IMR-90 (cell line): ENCODE measurements around the gene CCDC150. TPM values are rescaled to one million over a fixed set of nuclear protein-coding genes. Genes with fewer than 3 reads are reported as not detected.

Experiments used
- ATAC-seq: fragments of 200-7000 bp; cut with Tn5 transposase; 2 replicates; pipeline ENCODE4 v1.9.1; 2020; ENCODE audit warnings: low read depth, mild to moderate bottlenecking, moderate library complexity
- BruUV-seq: library from RNA; stranded (reverse); fragments of 400-500 nt; replicated peaks from 2 replicates; lab custom pipeline; 2021; lab: Mats Ljungman, UMichigan
- CTCF ChIA-PET: fragments of 300-600 bp; formaldehyde crosslinking; extraction: SDS; loops from one replicate; lab custom pipeline; 2021; ENCODE audit warnings: antibody characterized with exemption; lab: Yijun Ruan, JAX
- POLR2A ChIA-PET: fragments of 300-600 bp; sonication (Branson Sonifier 250); formaldehyde crosslinking; loops from one replicate; lab custom pipeline; 2022; ENCODE audit warnings: antibody characterized with exemption; ENCODE audit not compliant: unreplicated experiment; lab: Charles Lee
- DNase-seq: peaks from one replicate; pipeline ENCODE4 v3.0.0; 2013
- H2AFZ ChIP-seq: replicated peaks from 2 replicates; pipeline ENCODE3; 2013; ENCODE audit warnings: low read length, mild to moderate bottlenecking; ENCODE audit not compliant: poor library complexity
- H2AK5ac ChIP-seq: 2 replicates; pipeline ENCODE4 v1.6.1; 2013; ENCODE audit warnings: low read depth, low read length, inconsistent platforms
- H2AK9ac ChIP-seq: replicated peaks from 2 replicates; pipeline ENCODE3; 2013; ENCODE audit warnings: mild to moderate bottlenecking, low read depth, low read length, moderate library complexity; ENCODE audit not compliant: poor library complexity
- H2BK120ac ChIP-seq: 2 replicates; pipeline ENCODE4 v1.6.1; 2013; ENCODE audit warnings: low read depth, low read length, inconsistent platforms
- H2BK15ac ChIP-seq: 3 replicates; pipeline ENCODE4 v1.6.1; 2013; ENCODE audit warnings: low read depth, low read length, inconsistent platforms
- H2BK20ac ChIP-seq: 2 replicates; pipeline ENCODE4 v1.6.1; 2013; ENCODE audit warnings: low read depth, mild to moderate bottlenecking, inconsistent platforms, low read length, moderate library complexity
- H2BK5ac ChIP-seq: 2 replicates; pipeline ENCODE4 v1.6.1; 2013; ENCODE audit warnings: mild to moderate bottlenecking, low read depth, low read length, inconsistent platforms; ENCODE audit not compliant: poor library complexity, severe bottlenecking
- H3K14ac ChIP-seq: replicated peaks from 2 replicates; pipeline ENCODE4 v1.6.1; 2013; ENCODE audit warnings: low read depth, low read length, inconsistent platforms
- H3K18ac ChIP-seq: 2 replicates; pipeline ENCODE4 v1.6.1; 2013; ENCODE audit warnings: low read depth, low read length, control low read depth
- H3K23ac ChIP-seq: 2 replicates; pipeline ENCODE4 v1.6.1; 2013; ENCODE audit warnings: low read depth, low read length, inconsistent platforms
- H3K27ac ChIP-seq: 2 replicates; pipeline ENCODE4 v1.5.1; 2013; ENCODE audit warnings: mild to moderate bottlenecking, control low read depth, low read length; ENCODE audit not compliant: insufficient read depth
- H3K27me3 ChIP-seq: 2 replicates; pipeline ENCODE4 v1.6.1; 2013; ENCODE audit warnings: low read length; ENCODE audit not compliant: control insufficient read depth, insufficient read depth
- H3K36me3 ChIP-seq: 2 replicates; pipeline ENCODE4 v1.6.1; 2013; ENCODE audit warnings: low read length, mixed read lengths; ENCODE audit not compliant: control insufficient read depth, insufficient read depth
- H3K4ac ChIP-seq: 2 replicates; pipeline ENCODE4 v1.6.1; 2013; ENCODE audit warnings: low read depth, low read length, inconsistent platforms
- H3K4me1 ChIP-seq: 2 replicates; pipeline ENCODE4 v1.6.1; 2013; ENCODE audit warnings: low read length, mixed read lengths; ENCODE audit not compliant: control insufficient read depth, insufficient read depth
- H3K4me2 ChIP-seq: 2 replicates; pipeline ENCODE4 v1.6.1; 2013; ENCODE audit warnings: low read depth, mild to moderate bottlenecking, control low read depth, low read length, moderate library complexity
- H3K4me3 ChIP-seq: 2 replicates; pipeline ENCODE4 v1.5.1; 2013; ENCODE audit warnings: low read depth, mild to moderate bottlenecking, control low read depth, low read length, moderate library complexity; ENCODE audit not compliant: insufficient read depth
- H3K56ac ChIP-seq: 2 replicates; pipeline ENCODE4 v1.6.1; 2013; ENCODE audit warnings: low read length, inconsistent platforms; ENCODE audit not compliant: insufficient read depth; ENCODE audit errors: extremely low read depth
- H3K79me1 ChIP-seq, 2 experiments: 2 replicates each; pipeline ENCODE4 v1.6.1; 2013; ENCODE audit warnings: low read length in 2 of 2, inconsistent platforms in 1 of 2, low read depth in 1 of 2
- H3K9ac ChIP-seq: 2 replicates; pipeline ENCODE4 v1.6.1; 2013; ENCODE audit warnings: low read depth, low read length, control low read depth
- H3K9me1 ChIP-seq: 2 replicates; pipeline ENCODE4 v1.6.1; 2013; ENCODE audit warnings: low read length, inconsistent platforms; ENCODE audit not compliant: insufficient read depth
- H3K9me3 ChIP-seq: 2 replicates; pipeline ENCODE4 v1.6.1; 2013; ENCODE audit warnings: low read length; ENCODE audit not compliant: control insufficient read depth, insufficient read depth
- H4K20me1 ChIP-seq: 2 replicates; pipeline ENCODE4 v1.6.1; 2013; ENCODE audit warnings: low read length, inconsistent platforms; ENCODE audit not compliant: insufficient read depth
- H4K5ac ChIP-seq: 2 replicates; pipeline ENCODE4 v1.6.1; 2013; ENCODE audit warnings: mild to moderate bottlenecking, low read depth, low read length, control low read depth
- H4K8ac ChIP-seq, 2 experiments: 2 replicates each; pipeline ENCODE4 v1.6.1; 2013; ENCODE audit warnings: low read depth in 2 of 2, low read length in 2 of 2, control low read depth in 1 of 2, inconsistent platforms in 1 of 2
- H4K91ac ChIP-seq: 2 replicates; pipeline ENCODE4 v1.6.1; 2013; ENCODE audit warnings: low read depth, low read length, inconsistent platforms; ENCODE audit not compliant: insufficient read depth
- BHLHE40 ChIP-seq: fragments of 150-350 bp; IDR thresholded peaks from 2 replicates; pipeline ENCODE4 v1.6.1; 2016; ENCODE audit warnings: mild to moderate bottlenecking, low read depth, low read length
- CEBPB ChIP-seq: IDR thresholded peaks from 2 replicates; pipeline ENCODE4 v1.6.1; 2012; ENCODE audit warnings: low read depth, low read length, improper control_type of control experiment
- CHD1 ChIP-seq: IDR thresholded peaks from 2 replicates; pipeline ENCODE4 v1.6.1; 2012; ENCODE audit warnings: low read depth, low read length, improper control_type of control experiment
- CTCF ChIP-seq: conservative IDR thresholded peaks from 2 replicates; pipeline ENCODE4 v1.5.1; 2012; ENCODE audit warnings: mild to moderate bottlenecking, low read depth, low read length, improper control_type of control experiment
- FOS ChIP-seq: fragments of 150-350 bp; IDR thresholded peaks from 2 replicates; pipeline ENCODE4 v1.6.1; 2016; ENCODE audit warnings: low read depth, low read length
- MAFK ChIP-seq: IDR thresholded peaks from 2 replicates; pipeline ENCODE4 v1.6.1; 2012; ENCODE audit warnings: low read depth, low read length, improper control_type of control experiment
- MAZ ChIP-seq: IDR thresholded peaks from 2 replicates; pipeline ENCODE4 v1.6.1; 2012; ENCODE audit warnings: low read depth, mild to moderate bottlenecking, low read length, improper control_type of control experiment, moderate library complexity, borderline replicate concordance
- MXI1 ChIP-seq: IDR thresholded peaks from 2 replicates; pipeline ENCODE4 v1.6.1; 2012; ENCODE audit warnings: low read depth, mild to moderate bottlenecking, low read length, moderate library complexity, borderline replicate concordance
- NFE2L2 ChIP-seq: fragments of 150-350 bp; IDR thresholded peaks from 2 replicates; pipeline ENCODE4 v1.6.1; 2016; ENCODE audit warnings: low read depth, mild to moderate bottlenecking, low read length
- POLR2A ChIP-seq: IDR thresholded peaks from 2 replicates; pipeline ENCODE4 v1.6.1; 2012; ENCODE audit warnings: mild to moderate bottlenecking, low read depth, low read length
- RAD21 ChIP-seq: IDR thresholded peaks from 2 replicates; pipeline ENCODE4 v1.6.1; 2012; ENCODE audit warnings: low read length, improper control_type of control experiment
- RCOR1 ChIP-seq: IDR thresholded peaks from 2 replicates; pipeline ENCODE4 v1.6.1; 2012; ENCODE audit warnings: mild to moderate bottlenecking, low read length, improper control_type of control experiment; ENCODE audit not compliant: insufficient replicate concordance
- RFX5 ChIP-seq: IDR thresholded peaks from 2 replicates; pipeline ENCODE4 v1.8.0; 2012; ENCODE audit warnings: low read depth, mild to moderate bottlenecking, low read length, moderate library complexity
- SMC3 ChIP-seq: fragments of 150-350 bp; IDR thresholded peaks from 2 replicates; pipeline ENCODE4 v1.6.1; 2016; ENCODE audit warnings: low read depth, mild to moderate bottlenecking, antibody characterized with exemption, low read length, moderate library complexity
- USF2 ChIP-seq: fragments of 150-350 bp; IDR thresholded peaks from 2 replicates; pipeline ENCODE4 v1.6.1; 2017; ENCODE audit warnings: mild to moderate bottlenecking, antibody characterized with exemption, low read length, low read depth
- dilution Hi-C: fragments of 300-500 bp; cut with HindIII; formaldehyde crosslinking; loops from one replicate; pipeline ENCODE4 v1.14.3; 2018; ENCODE audit warnings: low sequenced_read_pairs; ENCODE audit not compliant: unreplicated experiment
- in situ Hi-C: fragments of 300-500 bp; cut with MboI; formaldehyde crosslinking; loops from 3 replicates; pipeline ENCODE4 v1.14.3; 2019; ENCODE audit warnings: low sequenced_read_pairs, inconsistent platforms, mixed read lengths
- intact Hi-C: fragments of 100-400 bp; cut with micrococcal nuclease; formaldehyde crosslinking; loops from 2 replicates; pipeline ENCODE4 v1.10.0; 2022
- polyA plus RNA-seq, 3 experiments: library from polyadenylated mRNA; depleted of rRNA; stranded (reverse); fragments of >200 nt; gene quantifications; 2 replicates each; pipeline ENCODE4 v1.2.3, GENCODE V29; 2012; ENCODE audit warnings: low replicate concordance in 1 of 3
- total RNA-seq: library from RNA; depleted of rRNA; stranded (reverse); fragments of >200 nt; gene quantifications from 2 replicates; pipeline ENCODE4 v1.2.3, GENCODE V29; 2012
- TF ChIP-seq, protein P1 (sequence below): fragments of 150-350 bp; IDR thresholded peaks from 2 replicates; pipeline ENCODE4 v1.6.1; 2016; ENCODE audit warnings: low read depth, mild to moderate bottlenecking, low read length, moderate library complexity, borderline replicate concordance

The CCDC150 gene
- total and polyA plus RNA-seq, 2 of the 4 experiments (the other 2 are of a cell fraction), result 3.8 to 4.3 TPM

GRCh38 chr2:196745711-196746110 lies 106.2 kb downstream of the CCDC150 start:
- H3K14ac ChIP-seq, result no peak overlapping the region
- no peak for DNase-seq
- ATAC-seq, result no peak
- H2AFZ ChIP-seq, result no peak overlapping the region
- ChIA-PET CTCF (no interaction called here), POLR2A (no interaction called here)
- H3K27ac ChIP-seq, result no peak overlapping the region
- H3K18ac ChIP-seq, result no peak overlapping the region
- no peaks in the 10 kb centered on the region for H3K4me1 ChIP-seq
- H2BK15ac ChIP-seq, result no peak overlapping the region
- no peak overlapping the region for H3K56ac ChIP-seq
- no peaks in the 10 kb centered on the region for H3K9me3 ChIP-seq
- intact Hi-C loops, result no loop called here
- no peak overlapping the region for H3K23ac ChIP-seq
- in situ Hi-C loops, result no loop called here
- no peak overlapping the region for H4K5ac ChIP-seq
- no peak overlapping the region for H2AK9ac ChIP-seq
- no peaks in the 10 kb centered on the region for H3K79me1 ChIP-seq
- H3K4me2 ChIP-seq, result no peak overlapping the region
- H3K4ac ChIP-seq, result no peak overlapping the region
- no peak overlapping the region for H2BK5ac ChIP-seq
- TF ChIP-seq RFX5 (no peak), MAFK (no peak), CHD1 (no peak), RAD21 (no peak), FOS (no peak), POLR2A (no peak), RCOR1 (no peak), MAZ (no peak), NFE2L2 (no peak), CEBPB (no peak), CTCF (no peak), MXI1 (no peak), SMC3 (no peak), USF2 (no peak), BHLHE40 (no peak)
- TF ChIP-seq, protein P1, sequence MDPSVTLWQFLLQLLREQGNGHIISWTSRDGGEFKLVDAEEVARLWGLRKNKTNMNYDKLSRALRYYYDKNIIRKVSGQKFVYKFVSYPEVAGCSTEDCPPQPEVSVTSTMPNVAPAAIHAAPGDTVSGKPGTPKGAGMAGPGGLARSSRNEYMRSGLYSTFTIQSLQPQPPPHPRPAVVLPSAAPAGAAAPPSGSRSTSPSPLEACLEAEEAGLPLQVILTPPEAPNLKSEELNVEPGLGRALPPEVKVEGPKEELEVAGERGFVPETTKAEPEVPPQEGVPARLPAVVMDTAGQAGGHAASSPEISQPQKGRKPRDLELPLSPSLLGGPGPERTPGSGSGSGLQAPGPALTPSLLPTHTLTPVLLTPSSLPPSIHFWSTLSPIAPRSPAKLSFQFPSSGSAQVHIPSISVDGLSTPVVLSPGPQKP, result no peak
- no peak overlapping the region for H2BK20ac ChIP-seq
- no peaks in the 10 kb centered on the region for H3K36me3 ChIP-seq
- no peak overlapping the region for H3K4me3 ChIP-seq
- H4K8ac ChIP-seq, result no peak overlapping the region
- dilution Hi-C loops, result no loop called here
- no TSS peak for BruUV-seq
- no peak overlapping the region for H4K91ac ChIP-seq
- H3K9ac ChIP-seq, result no peak overlapping the region
- no peaks in the 10 kb centered on the region for H4K20me1 ChIP-seq
- no peaks in the 10 kb centered on the region for H3K27me3 ChIP-seq
- H2AK5ac ChIP-seq, result no peak overlapping the region
- no peak overlapping the region for H2BK120ac ChIP-seq
- no peaks in the 10 kb centered on the region for H3K9me1 ChIP-seq
